Keratinocyte (primary cell): ENCODE results near the gene ALDH3B2.

Source experiments
- CTCF ChIP-seq, 3 experiments: IDR thresholded peaks in 1 of 3; conservative IDR thresholded peaks in 1 of 3; optimal IDR thresholded peaks in 1 of 3; 2 replicates in 2 of 3; 3 replicates in 1 of 3; pipeline versions ENCODE3 to v1.5.1; 2011; ENCODE audit warnings: low read length in 3 of 3, mild to moderate bottlenecking in 3 of 3, moderate library complexity in 2 of 3, control low read depth in 1 of 3, inconsistent platforms in 1 of 3; ENCODE audit not compliant: insufficient read depth in 2 of 3; ENCODE audit errors: extremely low read depth in 1 of 3
- EZH2 ChIP-seq: IDR thresholded peaks from one replicate; pipeline ENCODE4 v1.6.1; 2012; ENCODE audit warnings: inconsistent platforms, mild to moderate bottlenecking, low read length, moderate library complexity

GRCh38 chr11:67640758-67641337, 33.6 kb downstream of the ALDH3B2 start:
- no peak for TF ChIP-seq CTCF (optimal IDR thresholded peaks at IDR 0.05 in 1 of 3, IDR thresholded peaks at IDR 0.05 in 1 of 3, conservative IDR thresholded peaks at IDR 0.05 in 1 of 3; ENCODE audit: extremely low read depth in 1 of 3, insufficient read depth in 2 of 3, low read length in 3 of 3)
- TF ChIP-seq EZH2, result no peak
